A549 (cell line): ENCODE data around the gene ANO2.

Experiments
- CEBPB ChIP-seq, 2 experiments: fragments of >200 bp in 1 of 2; sonication (Bioruptor Twin) in 1 of 2; formaldehyde crosslinking in 1 of 2; IDR thresholded peaks; 2 replicates each; pipeline ENCODE4 v1.6.1; 2012 to 2016
- CHD2 ChIP-seq: fragments of 150-350 bp; IDR thresholded peaks from 2 replicates; pipeline ENCODE4 v1.6.1; 2014; ENCODE audit warnings: low read length; ENCODE audit not compliant: partially characterized antibody
- CTCF ChIP-seq: fragments of >200 bp; sonication (Bioruptor Twin); formaldehyde crosslinking; IDR thresholded peaks from 3 replicates; pipeline ENCODE4 v1.5.1; 2016
- EP300 ChIP-seq, 2 experiments: fragments of >200 bp; sonication (Bioruptor Twin); formaldehyde crosslinking; IDR thresholded peaks; 2 replicates in 1 of 2; 3 replicates in 1 of 2; pipeline ENCODE4 v1.6.1; 2016 to 2017
- ESRRA ChIP-seq: fragments of 150-350 bp; IDR thresholded peaks from 2 replicates; pipeline ENCODE4 v1.6.1; 2014; ENCODE audit warnings: mild to moderate bottlenecking, low read length, borderline replicate concordance
- KDM1A ChIP-seq: fragments of 200-600 bp; sonication (generic); IDR thresholded peaks from 2 replicates; pipeline ENCODE4 v1.6.1; 2016; ENCODE audit warnings: low read depth, mild to moderate bottlenecking
- MAFK ChIP-seq: fragments of 450-650 bp; IDR thresholded peaks from 2 replicates; pipeline ENCODE4 v1.6.1; 2014; ENCODE audit not compliant: partially characterized antibody
- MYC ChIP-seq: IDR thresholded peaks from 2 replicates; pipeline ENCODE4 v1.6.1; 2012; ENCODE audit warnings: mild to moderate bottlenecking, inconsistent platforms, low read length, improper control_type of control experiment, borderline replicate concordance
- NR3C1 ChIP-seq: fragments of >200 bp; sonication (Bioruptor Twin); formaldehyde crosslinking; IDR thresholded peaks from 3 replicates; pipeline ENCODE4 v1.6.1; 2017
- POLR2A ChIP-seq: IDR thresholded peaks from 2 replicates; pipeline ENCODE4 v1.6.1; 2012; ENCODE audit warnings: mild to moderate bottlenecking, low read length
- TF ChIP-seq, protein P1 (sequence below): fragments of >200 bp; sonication (Bioruptor Twin); formaldehyde crosslinking; IDR thresholded peaks from 2 replicates; pipeline ENCODE4 v1.6.1; 2016
- TF ChIP-seq, protein P2 (sequence below): fragments of 200-600 bp; sonication (generic); IDR thresholded peaks from 2 replicates; pipeline ENCODE4 v1.6.1; 2016; ENCODE audit warnings: antibody characterized with exemption, mild to moderate bottlenecking, moderate library complexity

- TF ChIP-seq POLR2A (no peak), NR3C1 (no peak), CHD2 (no peak), CTCF (no peak), ESRRA (no peak), EP300 (IDR thresholded peaks at IDR 0.05) (no peak), MAFK (no peak), MYC (no peak), CEBPB (IDR thresholded peaks at IDR 0.05) (no peak), KDM1A (no peak)
- TF ChIP-seq, protein P1, sequence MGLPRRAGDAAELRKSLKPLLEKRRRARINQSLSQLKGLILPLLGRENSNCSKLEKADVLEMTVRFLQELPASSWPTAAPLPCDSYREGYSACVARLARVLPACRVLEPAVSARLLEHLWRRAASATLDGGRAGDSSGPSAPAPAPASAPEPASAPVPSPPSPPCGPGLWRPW = no peak
- TF ChIP-seq, protein P2, sequence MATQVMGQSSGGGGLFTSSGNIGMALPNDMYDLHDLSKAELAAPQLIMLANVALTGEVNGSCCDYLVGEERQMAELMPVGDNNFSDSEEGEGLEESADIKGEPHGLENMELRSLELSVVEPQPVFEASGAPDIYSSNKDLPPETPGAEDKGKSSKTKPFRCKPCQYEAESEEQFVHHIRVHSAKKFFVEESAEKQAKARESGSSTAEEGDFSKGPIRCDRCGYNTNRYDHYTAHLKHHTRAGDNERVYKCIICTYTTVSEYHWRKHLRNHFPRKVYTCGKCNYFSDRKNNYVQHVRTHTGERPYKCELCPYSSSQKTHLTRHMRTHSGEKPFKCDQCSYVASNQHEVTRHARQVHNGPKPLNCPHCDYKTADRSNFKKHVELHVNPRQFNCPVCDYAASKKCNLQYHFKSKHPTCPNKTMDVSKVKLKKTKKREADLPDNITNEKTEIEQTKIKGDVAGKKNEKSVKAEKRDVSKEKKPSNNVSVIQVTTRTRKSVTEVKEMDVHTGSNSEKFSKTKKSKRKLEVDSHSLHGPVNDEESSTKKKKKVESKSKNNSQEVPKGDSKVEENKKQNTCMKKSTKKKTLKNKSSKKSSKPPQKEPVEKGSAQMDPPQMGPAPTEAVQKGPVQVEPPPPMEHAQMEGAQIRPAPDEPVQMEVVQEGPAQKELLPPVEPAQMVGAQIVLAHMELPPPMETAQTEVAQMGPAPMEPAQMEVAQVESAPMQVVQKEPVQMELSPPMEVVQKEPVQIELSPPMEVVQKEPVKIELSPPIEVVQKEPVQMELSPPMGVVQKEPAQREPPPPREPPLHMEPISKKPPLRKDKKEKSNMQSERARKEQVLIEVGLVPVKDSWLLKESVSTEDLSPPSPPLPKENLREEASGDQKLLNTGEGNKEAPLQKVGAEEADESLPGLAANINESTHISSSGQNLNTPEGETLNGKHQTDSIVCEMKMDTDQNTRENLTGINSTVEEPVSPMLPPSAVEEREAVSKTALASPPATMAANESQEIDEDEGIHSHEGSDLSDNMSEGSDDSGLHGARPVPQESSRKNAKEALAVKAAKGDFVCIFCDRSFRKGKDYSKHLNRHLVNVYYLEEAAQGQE = no peak
Observed at GRCh38 chr12:5901416-5901815, 43.6 kb downstream of the ANO2 start.
